ENCODE measurements around the gene ZNF526.

DNA sequence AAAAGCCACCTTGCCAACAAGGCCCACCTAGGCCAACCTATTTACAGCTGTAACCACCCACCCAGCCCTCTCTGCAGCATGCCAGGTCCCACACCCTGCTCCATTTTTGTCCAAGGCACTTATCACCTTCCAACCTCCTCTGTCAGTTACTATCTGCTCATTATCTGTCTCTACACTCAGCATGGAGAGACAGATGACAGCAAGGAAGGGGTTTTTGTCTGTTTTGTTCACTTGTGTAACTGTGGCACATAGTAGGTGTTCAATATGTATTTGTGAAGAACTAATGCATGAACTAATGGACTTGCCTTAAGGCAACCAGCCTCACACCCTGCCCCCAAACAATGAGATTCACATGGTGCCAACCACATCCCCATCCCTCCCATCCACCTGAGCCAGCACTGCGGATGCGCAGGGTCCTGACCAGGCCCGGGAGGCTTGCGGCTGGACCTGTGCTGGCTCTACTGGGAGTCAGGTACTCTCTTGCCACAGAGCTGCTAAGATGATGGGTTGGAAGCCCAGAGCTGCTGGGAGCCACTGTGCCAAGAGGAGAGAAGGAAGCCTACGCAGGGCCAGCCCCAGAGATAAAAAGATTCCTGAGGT is 19.9 kb upstream of the ZNF526 start:
- TF ChIP-seq, protein P1, sequence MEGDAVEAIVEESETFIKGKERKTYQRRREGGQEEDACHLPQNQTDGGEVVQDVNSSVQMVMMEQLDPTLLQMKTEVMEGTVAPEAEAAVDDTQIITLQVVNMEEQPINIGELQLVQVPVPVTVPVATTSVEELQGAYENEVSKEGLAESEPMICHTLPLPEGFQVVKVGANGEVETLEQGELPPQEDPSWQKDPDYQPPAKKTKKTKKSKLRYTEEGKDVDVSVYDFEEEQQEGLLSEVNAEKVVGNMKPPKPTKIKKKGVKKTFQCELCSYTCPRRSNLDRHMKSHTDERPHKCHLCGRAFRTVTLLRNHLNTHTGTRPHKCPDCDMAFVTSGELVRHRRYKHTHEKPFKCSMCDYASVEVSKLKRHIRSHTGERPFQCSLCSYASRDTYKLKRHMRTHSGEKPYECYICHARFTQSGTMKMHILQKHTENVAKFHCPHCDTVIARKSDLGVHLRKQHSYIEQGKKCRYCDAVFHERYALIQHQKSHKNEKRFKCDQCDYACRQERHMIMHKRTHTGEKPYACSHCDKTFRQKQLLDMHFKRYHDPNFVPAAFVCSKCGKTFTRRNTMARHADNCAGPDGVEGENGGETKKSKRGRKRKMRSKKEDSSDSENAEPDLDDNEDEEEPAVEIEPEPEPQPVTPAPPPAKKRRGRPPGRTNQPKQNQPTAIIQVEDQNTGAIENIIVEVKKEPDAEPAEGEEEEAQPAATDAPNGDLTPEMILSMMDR (IDR thresholded peaks at IDR 0.05), result no peak
- TF ChIP-seq POLR2A (IDR thresholded peaks at IDR 0.05), result no peak

Data from esophagus squamous epithelium (tissue), 4 donors.